ENCODE data around the gene SUSD3.

SUSD3 gene

DNA sequence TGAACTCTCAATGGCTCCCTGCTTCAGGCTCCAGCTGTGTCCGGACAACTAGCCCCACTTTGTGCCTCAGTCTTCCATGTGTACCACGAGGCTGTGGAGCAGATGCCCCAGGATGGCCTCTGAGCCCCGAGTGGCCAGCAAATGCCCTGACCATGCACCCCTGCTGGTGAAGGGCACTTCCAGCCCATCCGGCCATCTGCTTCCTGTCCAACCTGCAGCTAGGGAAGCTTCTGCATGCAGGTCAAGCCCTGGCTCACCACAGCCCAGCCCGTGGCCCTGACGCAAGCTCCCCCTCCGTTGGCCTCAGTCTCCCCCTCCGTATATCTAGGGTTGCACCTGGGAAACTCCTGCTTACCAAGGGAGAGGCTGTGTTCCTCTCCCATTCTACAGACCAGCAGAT is 70.8 kb downstream of the SUSD3 start:
- Histone ChIP-seq H3K27me3 (ENCODE audit: insufficient read depth, low read length, poor library complexity) (no peaks in the 10 kb centered on the region), H3K36me3 (ENCODE audit: insufficient read depth, low read length) (peaks cover 3% of the 10 kb centered on the region; the same call in 1 of the 2 replicates), H3K9me3 (ENCODE audit: insufficient read depth, low read length, severe bottlenecking) (no peaks in the 10 kb centered on the region), H3K4me3 (ENCODE audit: low read depth in 1 of 2, low read length in 2 of 2) (no peak overlapping the region), H3K9ac (ENCODE audit: low read depth, low read length) (no peak overlapping the region), H3K79me2 (ENCODE audit: insufficient read depth, low read length) (peaks cover 10% of the 10 kb centered on the region; the same call in 1 of the 2 replicates), H3K4me2 (ENCODE audit: insufficient read depth, low read length) (no peak overlapping the region), H3K4me1 (ENCODE audit: insufficient read depth, low read length) (peaks cover 21% of the 10 kb centered on the region), H4K20me1 (ENCODE audit: insufficient read depth, low read length) (peaks cover 22% of the 10 kb centered on the region), H2AFZ (ENCODE audit: low read depth, low read length) (no peak overlapping the region), H3K27ac (ENCODE audit: low read length) (no peak overlapping the region)
- DNase-seq (no peak), ATAC-seq (ENCODE audit: insufficient read depth, low read depth) (no peak)
- TF ChIP-seq EZH2 (IDR thresholded peaks at IDR 0.05; ENCODE audit: borderline replicate concordance, low read depth, low read length, severe bottlenecking) = no peak
- TF ChIP-seq CTCF (IDR thresholded peaks at IDR 0.05; ENCODE audit: borderline replicate concordance, extremely low read depth, low read length, poor library complexity, severe bottlenecking) = no peak

GRCh38 chr9:93129691-93130500 is 71.4 kb downstream of the SUSD3 start:
- no peak overlapping the region for H3K9ac ChIP-seq (ENCODE audit: low read depth, low read length)
- no peak overlapping the region for H3K27ac ChIP-seq (ENCODE audit: low read length)
- peaks cover 10% of the 10 kb centered on the region; the same call in 1 of the 2 replicates for H3K79me2 ChIP-seq (ENCODE audit: insufficient read depth, low read length)
- H4K20me1 ChIP-seq (ENCODE audit: insufficient read depth, low read length) = peaks cover 22% of the 10 kb centered on the region
- H3K4me1 ChIP-seq (ENCODE audit: insufficient read depth, low read length) = peaks cover 27% of the 10 kb centered on the region
- no peak overlapping the region for H3K4me2 ChIP-seq (ENCODE audit: insufficient read depth, low read length)
- no peak overlapping the region for H3K4me3 ChIP-seq (ENCODE audit: low read depth in 1 of 2, low read length in 2 of 2)
- no peaks in the 10 kb centered on the region for H3K27me3 ChIP-seq (ENCODE audit: insufficient read depth, low read length, poor library complexity)
- TF ChIP-seq CTCF (IDR thresholded peaks at IDR 0.05; ENCODE audit: borderline replicate concordance, extremely low read depth, low read length, poor library complexity, severe bottlenecking) (no peak), EZH2 (IDR thresholded peaks at IDR 0.05; ENCODE audit: borderline replicate concordance, low read depth, low read length, severe bottlenecking) (no peak)
- DNase-seq (no peak), ATAC-seq (ENCODE audit: insufficient read depth, low read depth) (no peak)
- H3K9me3 ChIP-seq (ENCODE audit: insufficient read depth, low read length, severe bottlenecking) = no peaks in the 10 kb centered on the region
- H3K36me3 ChIP-seq (ENCODE audit: insufficient read depth, low read length) = no peaks in the 10 kb centered on the region
- H2AFZ ChIP-seq (ENCODE audit: low read depth, low read length) = no peak overlapping the region

DNA sequence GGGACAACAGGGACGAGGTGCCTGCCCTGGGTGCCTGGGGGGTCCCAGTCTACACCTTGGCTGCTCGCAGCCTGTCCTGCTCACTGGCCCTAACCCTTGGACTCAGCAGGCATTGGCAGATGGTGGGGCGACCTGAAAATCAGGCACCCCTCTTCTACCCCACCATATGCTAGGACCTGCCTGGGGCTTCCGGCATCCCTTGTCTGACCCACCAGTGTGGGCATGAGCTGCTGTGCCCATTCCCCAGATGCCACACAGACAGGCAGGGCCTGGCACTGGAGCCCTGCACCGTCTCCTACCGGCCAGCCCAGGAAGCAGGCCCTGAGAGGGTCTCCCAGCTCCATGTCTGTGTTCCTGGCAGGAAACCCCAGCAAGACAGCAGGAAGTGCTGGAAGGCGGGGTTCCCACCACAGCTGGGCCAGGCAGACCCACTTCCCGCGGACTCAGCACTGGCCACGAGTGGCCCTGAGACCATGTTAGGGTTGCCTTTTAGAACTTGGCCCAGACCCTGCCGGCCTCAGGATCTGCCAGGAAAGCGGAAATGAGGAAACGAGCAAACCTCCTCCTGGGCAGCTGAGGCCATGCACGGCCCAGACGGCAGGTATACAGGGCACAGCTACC is 72.5 kb downstream of the SUSD3 start:
- no peaks in the 10 kb centered on the region for H3K27me3 ChIP-seq (ENCODE audit: insufficient read depth, low read length, poor library complexity)
- peaks cover 22% of the 10 kb centered on the region for H4K20me1 ChIP-seq (ENCODE audit: insufficient read depth, low read length)
- no peak overlapping the region for H3K27ac ChIP-seq (ENCODE audit: low read length)
- H3K9ac ChIP-seq (ENCODE audit: low read depth, low read length) = no peak overlapping the region
- H3K9me3 ChIP-seq (ENCODE audit: insufficient read depth, low read length, severe bottlenecking) = no peaks in the 10 kb centered on the region
- DNase-seq = no peak
- no peak for TF ChIP-seq CTCF (IDR thresholded peaks at IDR 0.05; ENCODE audit: borderline replicate concordance, extremely low read depth, low read length, poor library complexity, severe bottlenecking)
- TF ChIP-seq EZH2 (IDR thresholded peaks at IDR 0.05; ENCODE audit: borderline replicate concordance, low read depth, low read length, severe bottlenecking) = no peak
- peaks cover 30% of the 10 kb centered on the region for H3K4me1 ChIP-seq (ENCODE audit: insufficient read depth, low read length)
- no peaks in the 10 kb centered on the region for H3K36me3 ChIP-seq (ENCODE audit: insufficient read depth, low read length)
- peaks cover 10% of the 10 kb centered on the region; the same call in 1 of the 2 replicates for H3K79me2 ChIP-seq (ENCODE audit: insufficient read depth, low read length)
- ATAC-seq (ENCODE audit: insufficient read depth, low read depth) = no peak
- no peak overlapping the region for H3K4me3 ChIP-seq (ENCODE audit: low read depth in 1 of 2, low read length in 2 of 2)
- H3K4me2 ChIP-seq (ENCODE audit: insufficient read depth, low read length) = no peak overlapping the region
- no peak overlapping the region for H2AFZ ChIP-seq (ENCODE audit: low read depth, low read length)
